Measurements from ENCODE around the gene NARS2. TPM values are rescaled to one million over a fixed set of nuclear protein-coding genes. Genes with fewer than 3 reads are reported as not detected.
A peak's percentile ranks its signal among the peaks of the same experiment; 100 is the strongest.

Gene NARS2
- total and polyA plus RNA-seq, 9 of the 15 experiments (the other 6 are each of a cell fraction or from before 2014, with no cell fraction given): 26.8 to 48.0 (median 34.2) TPM

DNA sequence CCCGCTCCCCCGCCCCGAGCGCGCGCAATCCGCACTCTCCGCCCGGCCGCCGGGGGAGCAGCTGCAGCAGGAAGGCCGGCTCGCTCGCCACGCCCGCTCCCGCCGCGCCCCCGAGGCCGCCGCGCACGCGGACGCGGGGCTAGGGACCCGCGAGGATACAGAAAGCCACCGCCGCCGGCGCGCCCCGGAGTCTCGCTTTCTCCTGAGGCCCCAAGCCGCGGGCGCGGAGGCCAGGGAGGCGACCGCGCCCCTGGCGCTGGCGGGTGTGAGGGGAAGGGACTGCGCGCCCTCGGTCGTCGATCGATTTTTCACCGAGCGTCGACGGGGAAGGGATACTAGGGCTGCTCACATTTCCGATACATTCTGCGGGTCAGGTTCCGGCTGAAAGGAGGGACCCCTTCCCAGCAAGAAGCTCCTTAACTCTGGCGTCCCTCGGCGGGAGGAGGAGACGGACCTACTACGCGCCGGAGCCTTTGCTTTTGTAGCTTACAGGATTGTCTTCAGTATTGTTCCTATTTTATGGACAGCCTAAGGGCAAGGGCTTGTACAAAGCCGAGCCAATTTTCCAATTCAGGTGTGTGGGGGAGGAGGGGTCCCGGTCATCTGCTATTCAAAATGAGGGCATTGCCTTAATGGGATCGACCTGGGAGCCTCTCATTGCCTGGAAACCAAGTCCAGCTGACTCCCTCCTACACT lies 156.6 kb downstream of the NARS2 start (continued):
- TF ChIP-seq, protein P1, sequence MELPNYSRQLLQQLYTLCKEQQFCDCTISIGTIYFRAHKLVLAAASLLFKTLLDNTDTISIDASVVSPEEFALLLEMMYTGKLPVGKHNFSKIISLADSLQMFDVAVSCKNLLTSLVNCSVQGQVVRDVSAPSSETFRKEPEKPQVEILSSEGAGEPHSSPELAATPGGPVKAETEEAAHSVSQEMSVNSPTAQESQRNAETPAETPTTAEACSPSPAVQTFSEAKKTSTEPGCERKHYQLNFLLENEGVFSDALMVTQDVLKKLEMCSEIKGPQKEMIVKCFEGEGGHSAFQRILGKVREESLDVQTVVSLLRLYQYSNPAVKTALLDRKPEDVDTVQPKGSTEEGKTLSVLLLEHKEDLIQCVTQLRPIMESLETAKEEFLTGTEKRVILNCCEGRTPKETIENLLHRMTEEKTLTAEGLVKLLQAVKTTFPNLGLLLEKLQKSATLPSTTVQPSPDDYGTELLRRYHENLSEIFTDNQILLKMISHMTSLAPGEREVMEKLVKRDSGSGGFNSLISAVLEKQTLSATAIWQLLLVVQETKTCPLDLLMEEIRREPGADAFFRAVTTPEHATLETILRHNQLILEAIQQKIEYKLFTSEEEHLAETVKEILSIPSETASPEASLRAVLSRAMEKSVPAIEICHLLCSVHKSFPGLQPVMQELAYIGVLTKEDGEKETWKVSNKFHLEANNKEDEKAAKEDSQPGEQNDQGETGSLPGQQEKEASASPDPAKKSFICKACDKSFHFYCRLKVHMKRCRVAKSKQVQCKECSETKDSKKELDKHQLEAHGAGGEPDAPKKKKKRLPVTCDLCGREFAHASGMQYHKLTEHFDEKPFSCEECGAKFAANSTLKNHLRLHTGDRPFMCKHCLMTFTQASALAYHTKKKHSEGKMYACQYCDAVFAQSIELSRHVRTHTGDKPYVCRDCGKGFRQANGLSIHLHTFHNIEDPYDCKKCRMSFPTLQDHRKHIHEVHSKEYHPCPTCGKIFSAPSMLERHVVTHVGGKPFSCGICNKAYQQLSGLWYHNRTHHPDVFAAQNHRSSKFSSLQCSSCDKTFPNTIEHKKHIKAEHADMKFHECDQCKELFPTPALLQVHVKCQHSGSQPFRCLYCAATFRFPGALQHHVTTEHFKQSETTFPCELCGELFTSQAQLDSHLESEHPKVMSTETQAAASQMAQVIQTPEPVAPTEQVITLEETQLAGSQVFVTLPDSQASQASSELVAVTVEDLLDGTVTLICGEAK (IDR thresholded peaks at IDR 0.05): peak; percentile 43; the same call in 1 of the 2 replicates
- TF ChIP-seq, protein P1 (CRISPR knock-in tag; IDR thresholded peaks at IDR 0.05): no peak
- TF ChIP-seq ESRRA (IDR thresholded peaks at IDR 0.05; ENCODE audit: borderline replicate concordance, low read depth) (peak; percentile 25; the same call in 1 of the 2 replicates), POLR2B (IDR thresholded peaks at IDR 0.05; ENCODE audit: low read depth, partially characterized antibody) (peak; percentile 40), RNF2 (IDR thresholded peaks at IDR 0.05) (0 out of 2 replicates have a peak, but pooled peaks have one; percentile 10), HIVEP1 (CRISPR knock-in tag; IDR thresholded peaks at IDR 0.05) (no peak), BRD4 (IDR thresholded peaks at IDR 0.05) (no peak), MYC (IDR thresholded peaks at IDR 0.05; ENCODE audit: low read depth, low read length) (peak; percentile 83), MYC (CRISPR knock-in tag; IDR thresholded peaks at IDR 0.05; ENCODE audit: borderline replicate concordance, low read depth) (no peak), FOXP1 (CRISPR knock-in tag; IDR thresholded peaks at IDR 0.05) (0 out of 2 replicates have a peak, but pooled peaks have one; percentile 73), NFIC (IDR thresholded peaks at IDR 0.05) (0 out of 2 replicates have a peak, but pooled peaks have one; percentile 21)
- TF ChIP-seq, protein P2, sequence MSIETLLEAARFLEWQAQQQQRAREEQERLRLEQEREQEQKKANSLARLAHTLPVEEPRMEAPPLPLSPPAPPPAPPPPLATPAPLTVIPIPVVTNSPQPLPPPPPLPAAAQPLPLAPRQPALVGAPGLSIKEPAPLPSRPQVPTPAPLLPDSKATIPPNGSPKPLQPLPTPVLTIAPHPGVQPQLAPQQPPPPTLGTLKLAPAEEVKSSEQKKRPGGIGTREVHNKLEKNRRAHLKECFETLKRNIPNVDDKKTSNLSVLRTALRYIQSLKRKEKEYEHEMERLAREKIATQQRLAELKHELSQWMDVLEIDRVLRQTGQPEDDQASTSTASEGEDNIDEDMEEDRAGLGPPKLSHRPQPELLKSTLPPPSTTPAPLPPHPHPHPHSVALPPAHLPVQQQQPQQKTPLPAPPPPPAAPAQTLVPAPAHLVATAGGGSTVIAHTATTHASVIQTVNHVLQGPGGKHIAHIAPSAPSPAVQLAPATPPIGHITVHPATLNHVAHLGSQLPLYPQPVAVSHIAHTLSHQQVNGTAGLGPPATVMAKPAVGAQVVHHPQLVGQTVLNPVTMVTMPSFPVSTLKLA (conservative IDR thresholded peaks at IDR 0.05): peak; percentile 17 to 53; a peak in 2 of 4 replicates
- TF ChIP-seq, protein P3, sequence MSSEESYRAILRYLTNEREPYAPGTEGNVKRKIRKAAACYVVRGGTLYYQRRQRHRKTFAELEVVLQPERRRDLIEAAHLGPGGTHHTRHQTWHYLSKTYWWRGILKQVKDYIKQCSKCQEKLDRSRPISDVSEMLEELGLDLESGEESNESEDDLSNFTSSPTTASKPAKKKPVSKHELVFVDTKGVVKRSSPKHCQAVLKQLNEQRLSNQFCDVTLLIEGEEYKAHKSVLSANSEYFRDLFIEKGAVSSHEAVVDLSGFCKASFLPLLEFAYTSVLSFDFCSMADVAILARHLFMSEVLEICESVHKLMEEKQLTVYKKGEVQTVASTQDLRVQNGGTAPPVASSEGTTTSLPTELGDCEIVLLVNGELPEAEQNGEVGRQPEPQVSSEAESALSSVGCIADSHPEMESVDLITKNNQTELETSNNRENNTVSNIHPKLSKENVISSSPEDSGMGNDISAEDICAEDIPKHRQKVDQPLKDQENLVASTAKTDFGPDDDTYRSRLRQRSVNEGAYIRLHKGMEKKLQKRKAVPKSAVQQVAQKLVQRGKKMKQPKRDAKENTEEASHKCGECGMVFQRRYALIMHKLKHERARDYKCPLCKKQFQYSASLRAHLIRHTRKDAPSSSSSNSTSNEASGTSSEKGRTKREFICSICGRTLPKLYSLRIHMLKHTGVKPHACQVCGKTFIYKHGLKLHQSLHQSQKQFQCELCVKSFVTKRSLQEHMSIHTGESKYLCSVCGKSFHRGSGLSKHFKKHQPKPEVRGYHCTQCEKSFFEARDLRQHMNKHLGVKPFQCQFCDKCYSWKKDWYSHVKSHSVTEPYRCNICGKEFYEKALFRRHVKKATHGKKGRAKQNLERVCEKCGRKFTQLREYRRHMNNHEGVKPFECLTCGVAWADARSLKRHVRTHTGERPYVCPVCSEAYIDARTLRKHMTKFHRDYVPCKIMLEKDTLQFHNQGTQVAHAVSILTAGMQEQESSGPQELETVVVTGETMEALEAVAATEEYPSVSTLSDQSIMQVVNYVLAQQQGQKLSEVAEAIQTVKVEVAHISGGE (CRISPR knock-in tag; IDR thresholded peaks at IDR 0.05): peak in 1 of 3 experiments; percentile 88; a peak in 2 of 6 replicates

Data from K562 (cell line).